OCI-M2 (cell line): Measurements from ENCODE around the gene DENND4B.
A peak's percentile ranks its signal among the peaks of the same experiment; 100 is the strongest.

Experiments used
- DNase-seq: peaks from one replicate; lab custom pipeline; 2025; ENCODE audit not compliant: unreplicated experiment; lab: John Stamatoyannopoulos, UW

Gene DENND4B

DNA sequence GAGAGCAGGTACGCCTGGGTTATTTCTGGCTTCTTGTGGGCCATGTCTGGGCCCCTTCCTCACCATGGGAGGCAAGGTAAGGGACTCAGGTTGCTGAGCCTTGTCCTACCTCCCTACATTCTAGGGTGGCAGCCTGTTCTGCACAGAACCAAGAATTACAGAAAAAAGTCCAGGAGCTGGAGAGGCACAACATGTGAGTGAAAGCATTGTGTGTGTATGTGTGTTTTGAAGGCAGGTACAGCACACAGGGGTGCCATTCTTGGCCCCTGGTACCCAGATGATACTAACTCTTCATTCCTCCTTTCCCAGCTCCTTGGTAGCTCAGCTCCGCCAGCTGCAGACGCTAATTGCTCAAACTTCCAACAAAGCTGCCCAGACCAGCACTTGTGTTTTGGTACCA, 26.6 kb upstream of the DENND4B start:
- no peak for DNase-seq

- no peak for DNase-seq
These were observed 23.8 kb upstream of the DENND4B start for GRCh38 chr1:153970346-153970745.

GRCh38 chr1:153968972-153969371, 22.5 kb upstream of the DENND4B start:
- no peak for DNase-seq

DNA sequence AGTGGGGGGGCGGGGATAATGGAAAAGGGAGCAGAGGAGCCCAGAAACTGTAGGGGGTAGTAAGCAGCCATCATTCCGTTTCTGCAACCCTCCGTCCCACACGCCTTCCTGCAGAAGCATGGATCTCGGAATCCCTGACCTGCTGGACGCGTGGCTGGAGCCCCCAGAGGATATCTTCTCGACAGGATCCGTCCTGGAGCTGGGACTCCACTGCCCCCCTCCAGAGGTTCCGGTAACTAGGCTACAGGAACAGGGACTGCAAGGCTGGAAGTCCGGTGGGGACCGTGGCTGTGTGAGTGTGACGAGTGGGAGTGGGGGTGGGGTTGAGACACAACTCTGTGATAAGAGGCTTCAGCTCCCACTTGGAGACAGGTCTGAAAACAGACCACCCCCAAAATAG, 21.9 kb upstream of the DENND4B start:
- no peak for DNase-seq

DNA sequence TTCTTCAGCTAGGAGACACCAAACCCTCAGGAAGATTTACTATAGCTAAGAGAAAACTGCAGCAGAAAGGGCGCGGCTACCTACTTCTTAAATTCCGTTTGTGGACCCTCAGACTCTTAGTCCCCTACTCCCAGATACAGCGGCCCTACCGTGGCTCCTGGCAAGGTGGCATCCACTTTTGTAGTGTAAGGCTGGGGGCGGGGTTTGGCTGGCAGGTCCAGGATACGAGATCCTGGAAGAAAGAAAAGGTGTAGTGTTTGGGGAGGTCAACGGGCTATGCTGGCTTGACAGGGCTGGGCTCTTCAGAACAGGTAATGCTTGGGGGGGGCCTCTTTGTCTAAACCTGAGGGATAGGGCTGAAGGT, 21.5 kb upstream of the DENND4B start:
- DNase-seq: no peak

DNA sequence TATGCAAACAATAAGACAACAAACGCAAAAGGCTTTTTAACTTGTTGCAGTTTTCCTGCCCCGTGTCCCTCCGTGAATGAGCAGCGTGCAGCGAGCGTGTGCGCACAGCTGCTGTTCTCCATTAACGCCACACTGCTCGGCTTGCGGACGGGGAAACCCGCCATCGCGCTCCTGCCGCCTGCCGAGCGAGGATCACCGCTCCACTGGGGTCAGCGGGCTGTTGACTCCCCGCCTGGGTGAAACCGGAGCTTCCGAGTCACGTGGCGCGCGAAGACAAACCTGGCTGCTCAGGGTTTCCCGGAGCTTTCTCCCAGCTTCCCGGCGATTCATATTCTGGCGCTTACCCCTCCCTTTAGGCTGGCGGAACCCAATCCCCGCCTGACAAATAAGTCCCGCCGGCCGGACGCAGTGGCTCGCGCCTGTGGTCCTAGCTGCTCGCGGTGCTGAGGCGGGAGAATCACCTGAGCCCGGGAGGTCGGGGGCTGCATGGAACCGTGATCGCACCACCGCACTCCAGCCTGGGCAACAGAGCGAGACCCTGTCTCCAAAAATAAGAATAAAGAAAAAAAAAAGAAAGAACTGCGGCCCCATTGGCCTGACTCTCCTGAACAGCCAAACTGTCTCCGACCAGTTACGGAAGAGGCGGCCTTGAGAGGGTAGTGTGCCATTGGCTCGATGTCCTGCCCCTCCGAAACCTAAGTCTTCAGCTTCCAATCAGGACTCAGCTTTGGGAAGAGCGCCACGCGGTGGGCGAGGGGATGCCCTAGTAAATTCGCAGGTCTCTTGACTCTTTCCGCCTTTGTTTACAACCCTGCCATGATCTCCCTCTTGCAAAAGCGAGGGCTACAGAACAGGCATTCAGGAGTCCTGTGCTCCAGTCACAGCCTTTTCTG, 20.8 kb upstream of the DENND4B start, which contains the start of gene CREB3L4:
CREB3L4 (plus strand) TSS at position 796 of the 893 bp plus-strand sequence. CDS start 624 bp downstream, outside the sequence.
- DNase-seq: peak; percentile 64

GRCh38 chr1:153963850-153964331, 17.4 kb upstream of the DENND4B start:
- DNase-seq: no peak

DNA sequence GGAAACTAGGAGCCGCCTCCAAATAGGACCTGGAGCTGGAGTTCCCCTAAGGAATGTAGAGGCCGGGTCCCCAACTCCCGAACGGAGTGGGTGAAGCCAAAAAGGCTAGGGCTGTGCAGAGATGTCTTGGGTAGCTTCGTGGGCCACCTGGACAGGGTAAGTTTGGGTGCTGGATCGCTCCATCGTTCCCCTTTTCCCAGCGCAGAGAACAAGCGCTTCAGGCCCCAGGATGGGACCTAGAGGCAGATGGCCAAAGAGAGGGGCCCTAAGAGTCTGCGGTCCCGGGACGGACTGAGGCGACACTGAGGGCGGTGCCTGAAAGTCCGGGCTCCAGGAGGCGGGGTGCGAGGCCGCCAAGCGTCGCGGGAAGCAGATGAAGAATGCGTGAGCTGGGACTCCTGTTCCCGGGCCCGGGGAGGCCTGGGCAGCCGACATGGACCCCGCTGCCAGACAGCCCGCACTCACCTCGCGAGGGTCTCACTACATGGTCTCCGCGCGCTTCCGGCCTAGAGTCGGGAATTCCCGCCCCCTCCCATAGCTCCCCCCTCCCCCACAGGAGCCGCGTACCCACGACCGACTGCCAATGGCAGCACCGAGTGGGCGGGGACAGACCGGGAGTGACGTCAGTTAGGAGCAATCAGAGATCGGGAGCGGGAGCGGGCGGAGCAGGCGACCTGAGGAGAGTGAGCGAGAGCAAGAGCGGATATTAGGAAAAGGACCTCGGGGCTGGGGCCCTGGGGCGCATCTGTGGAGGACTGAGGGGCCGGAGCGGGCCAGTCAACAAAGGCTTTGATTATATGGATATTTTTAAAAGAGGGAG, 16.7 kb upstream of the DENND4B start, which contains the start of gene SLC39A1:
SLC39A1 (minus strand) TSS at position 508 of the 820 bp plus-strand sequence. CDS start 822 bp downstream, outside the sequence.
- DNase-seq: peak; percentile 84

GRCh38 chr1:153962088-153963029, 15.8 kb upstream of the DENND4B start:
- no peak for DNase-seq

GRCh38 chr1:153961421-153961820, 14.9 kb upstream of the DENND4B start:
- DNase-seq: no peak

DNA sequence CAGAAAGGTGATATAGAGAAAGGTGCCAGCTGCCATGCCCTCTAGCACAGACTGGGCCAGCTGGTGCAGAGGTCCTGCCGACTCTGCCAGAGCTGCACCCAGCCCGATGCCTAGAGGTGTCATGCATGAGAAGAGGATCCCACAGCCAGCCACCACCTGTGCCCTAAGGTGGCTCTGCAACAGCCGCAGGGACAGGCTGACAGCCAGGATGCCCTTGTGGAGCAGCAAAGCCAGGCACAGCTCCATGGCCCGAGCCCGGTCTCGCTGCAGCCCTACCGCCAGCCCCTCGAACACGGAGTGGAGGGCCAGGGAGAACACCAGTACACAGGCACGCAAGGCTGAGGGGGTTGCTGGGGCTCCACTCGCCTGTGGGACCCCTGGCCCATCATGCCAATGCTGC, 13.7 kb upstream of the DENND4B start:
- no peak for DNase-seq

DNA sequence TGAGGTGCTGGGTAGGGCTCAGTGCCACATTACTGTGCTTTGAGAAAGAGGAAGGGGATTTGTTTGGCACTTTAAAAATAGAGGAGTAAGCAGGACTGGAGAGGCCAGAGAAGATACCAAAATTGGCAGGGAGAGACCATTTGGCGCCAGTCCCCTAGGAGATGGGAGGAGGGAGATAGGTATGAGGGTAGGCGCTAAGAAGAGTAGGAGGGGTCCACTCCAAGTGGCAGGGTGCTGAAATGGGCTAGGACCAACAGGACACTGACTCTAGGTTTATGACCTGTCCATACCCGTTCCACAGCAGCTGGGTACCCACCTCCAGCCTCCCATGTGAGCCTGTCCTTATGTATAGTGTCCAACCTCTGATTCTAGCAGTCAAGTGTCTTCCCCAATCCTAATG, 12.9 kb upstream of the DENND4B start:
- no peak for DNase-seq

DNA sequence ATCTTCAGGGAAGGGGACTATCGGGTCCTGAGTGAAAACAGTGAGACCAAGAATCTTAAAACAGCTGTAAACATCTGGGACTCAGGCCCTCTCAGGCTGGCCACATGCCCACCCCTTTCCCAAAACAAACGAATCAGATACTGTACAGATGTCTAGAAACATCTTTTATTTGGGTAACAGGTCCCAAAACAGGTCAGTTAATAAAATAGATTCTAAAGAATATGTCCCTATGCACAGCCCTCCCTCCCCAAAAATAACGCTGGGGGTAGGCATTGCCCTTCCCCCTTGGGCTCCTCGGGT, 12.4 kb upstream of the DENND4B start:
- DNase-seq: no peak

- peak; percentile 58 for DNase-seq
These were observed 11.8 kb upstream of the DENND4B start, which contains the start of gene CRTC2 for GRCh38 chr1:153958111-153958960. CRTC2 (minus strand) TSS chr1:153958612; CDS start chr1:153958497, 115 bp downstream.

DNA sequence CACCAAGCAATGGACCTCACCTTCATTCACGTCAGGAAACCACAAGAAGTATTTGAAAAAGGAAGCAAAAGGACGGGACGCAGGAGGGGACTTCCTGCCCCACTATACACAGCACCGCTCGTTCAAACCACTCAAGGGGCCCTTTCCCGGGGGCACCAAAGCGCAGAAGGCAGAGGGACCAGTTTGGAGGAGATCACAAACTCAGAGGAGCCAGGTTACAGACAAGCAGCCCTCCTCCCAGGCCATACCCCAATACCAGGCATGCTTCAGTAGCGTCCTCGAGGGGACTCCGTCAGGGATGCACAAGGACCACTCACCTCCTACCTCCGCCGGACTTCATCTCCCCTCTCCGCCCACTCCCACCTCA, 11.2 kb upstream of the DENND4B start:
- DNase-seq: no peak

GRCh38 chr1:153956997-153957715, 10.6 kb upstream of the DENND4B start:
- no peak for DNase-seq

DNA sequence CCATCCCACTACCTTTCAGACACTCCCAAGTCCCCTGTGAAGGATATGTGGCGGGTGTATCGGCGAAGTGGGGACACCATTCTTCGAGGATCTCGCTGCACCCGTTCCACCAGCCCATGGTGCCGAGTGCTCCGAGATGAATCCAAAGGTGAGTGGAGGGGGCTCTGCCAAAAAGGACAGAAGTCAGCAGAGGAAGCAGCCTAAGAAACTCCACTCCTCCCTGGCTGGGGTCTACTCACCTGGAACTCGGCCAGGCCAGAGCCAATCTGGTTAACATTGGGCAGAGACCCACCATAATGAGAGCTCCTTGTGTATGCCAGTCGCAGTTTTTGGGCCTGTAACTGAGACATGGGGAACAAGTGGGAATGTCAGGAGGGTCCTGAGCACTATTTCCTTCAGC, 8.3 kb upstream of the DENND4B start:
- no peak for DNase-seq

- no peak for DNase-seq
These were observed 7.4 kb upstream of the DENND4B start for GRCh38 chr1:153953859-153954365.

DNA sequence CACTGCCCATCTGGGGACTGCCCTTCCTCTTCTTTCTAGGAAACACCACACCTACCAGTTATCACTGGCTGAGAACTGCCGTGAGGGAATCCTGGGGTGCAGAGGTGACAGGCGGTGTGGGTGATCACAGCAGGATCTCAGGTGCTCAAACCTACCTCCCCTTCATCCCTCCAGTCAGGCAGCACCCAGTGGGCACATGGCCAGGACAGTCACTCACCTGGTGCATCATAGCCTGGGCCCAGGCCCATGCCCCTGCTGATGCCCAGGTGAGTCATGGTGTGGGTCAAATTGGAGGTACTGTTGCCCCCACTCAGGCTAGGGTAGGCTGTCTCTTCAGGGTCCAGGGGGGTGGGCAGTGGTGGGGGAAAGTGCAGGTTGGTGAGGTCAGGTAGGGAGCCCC, 5.3 kb upstream of the DENND4B start:
- DNase-seq: no peak
